HG02884 (cell line): Measurements from ENCODE around the gene HACD3.

Experiments used
- ATAC-seq: cut with Tn5 transposase; IDR thresholded peaks from one replicate; pipeline ENCODE4 v1.9.1; 2021; ENCODE audit warnings: mild to moderate bottlenecking, moderate library complexity; ENCODE audit not compliant: unreplicated experiment

HACD3 gene, protein sequence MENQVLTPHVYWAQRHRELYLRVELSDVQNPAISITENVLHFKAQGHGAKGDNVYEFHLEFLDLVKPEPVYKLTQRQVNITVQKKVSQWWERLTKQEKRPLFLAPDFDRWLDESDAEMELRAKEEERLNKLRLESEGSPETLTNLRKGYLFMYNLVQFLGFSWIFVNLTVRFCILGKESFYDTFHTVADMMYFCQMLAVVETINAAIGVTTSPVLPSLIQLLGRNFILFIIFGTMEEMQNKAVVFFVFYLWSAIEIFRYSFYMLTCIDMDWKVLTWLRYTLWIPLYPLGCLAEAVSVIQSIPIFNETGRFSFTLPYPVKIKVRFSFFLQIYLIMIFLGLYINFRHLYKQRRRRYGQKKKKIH

DNA sequence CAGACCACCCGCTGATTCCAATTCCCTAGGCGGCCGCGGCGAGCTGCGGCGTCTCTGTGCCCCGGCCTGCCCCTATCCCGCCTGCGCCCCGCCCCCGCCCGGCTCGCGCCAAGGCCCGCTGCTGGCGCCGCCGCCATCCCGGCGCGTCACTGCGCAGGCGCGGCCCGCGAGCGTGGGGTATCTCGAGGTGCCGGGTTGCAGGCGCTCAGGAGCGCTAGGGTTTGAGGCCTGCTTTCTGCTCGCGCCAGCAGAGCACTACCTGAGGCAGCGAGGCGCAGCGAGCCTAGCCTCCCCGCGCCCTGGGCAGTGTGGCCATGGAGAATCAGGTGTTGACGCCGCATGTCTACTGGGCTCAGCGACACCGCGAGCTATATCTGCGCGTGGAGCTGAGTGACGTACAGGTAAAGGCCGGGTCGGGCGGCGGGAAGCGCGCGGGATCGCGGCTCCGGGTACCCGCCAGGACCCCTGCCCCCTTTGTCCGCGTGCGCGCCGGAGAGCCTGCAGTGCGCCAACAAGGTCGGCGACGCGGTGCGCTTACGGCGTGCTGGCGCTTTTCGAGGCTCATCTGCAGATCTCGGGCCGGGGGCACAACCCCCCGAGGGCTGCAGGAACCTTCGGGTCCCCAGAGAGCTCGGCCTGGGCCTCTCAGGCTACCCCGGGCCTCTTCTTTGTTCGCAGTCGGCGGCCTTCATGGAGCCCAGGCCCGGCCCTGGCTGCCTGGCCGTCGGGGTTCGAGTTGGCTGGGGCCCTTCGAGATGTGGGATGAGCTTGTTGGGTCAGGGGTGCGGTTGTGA, at the start of gene HACD3:
TSS of gene HACD3 (plus strand) at position 146 of the 794 bp plus-strand sequence. CDS start at position 315, 169 bp downstream.
- peak; percentile 62 for ATAC-seq

DNA sequence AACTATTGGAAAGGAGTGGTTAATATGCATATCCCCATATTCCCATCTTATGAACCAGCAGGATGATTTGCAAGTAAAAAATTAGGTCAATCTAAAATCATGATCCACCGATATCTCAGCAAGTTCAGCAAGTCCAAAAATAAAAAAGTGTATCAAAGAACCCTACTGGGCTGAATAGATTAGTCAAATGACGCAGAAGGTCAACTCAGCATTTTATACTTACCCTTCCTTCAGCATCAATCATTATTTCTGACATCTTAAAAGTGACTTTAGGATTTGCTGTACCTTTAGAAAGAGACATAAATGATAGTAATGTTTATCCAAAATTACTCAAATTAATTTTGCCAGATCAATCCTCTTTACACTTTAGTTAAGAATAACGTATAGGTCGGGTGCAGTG, 45.4 kb upstream of the HACD3 start:
- no peak for ATAC-seq

DNA sequence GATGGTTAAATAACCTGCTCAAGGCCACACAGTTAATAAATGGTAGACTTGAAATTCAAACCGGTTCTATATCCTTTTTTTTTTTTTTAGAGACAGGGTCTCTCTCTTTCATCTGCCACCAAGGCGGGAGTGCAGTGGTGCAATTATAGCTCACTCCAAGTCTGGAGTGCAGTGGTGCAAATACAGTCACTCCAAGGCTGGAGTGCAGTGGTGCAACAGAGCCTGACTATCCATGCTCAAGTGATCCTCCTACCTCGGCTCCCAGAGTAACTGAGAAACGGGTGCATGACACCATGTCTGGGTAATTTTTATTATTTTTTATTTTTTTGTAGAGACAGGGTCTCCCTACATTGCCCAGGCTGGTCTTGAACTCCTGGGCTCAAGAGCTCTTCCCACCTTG, 36.2 kb upstream of the HACD3 start:
- ATAC-seq = no peak

DNA sequence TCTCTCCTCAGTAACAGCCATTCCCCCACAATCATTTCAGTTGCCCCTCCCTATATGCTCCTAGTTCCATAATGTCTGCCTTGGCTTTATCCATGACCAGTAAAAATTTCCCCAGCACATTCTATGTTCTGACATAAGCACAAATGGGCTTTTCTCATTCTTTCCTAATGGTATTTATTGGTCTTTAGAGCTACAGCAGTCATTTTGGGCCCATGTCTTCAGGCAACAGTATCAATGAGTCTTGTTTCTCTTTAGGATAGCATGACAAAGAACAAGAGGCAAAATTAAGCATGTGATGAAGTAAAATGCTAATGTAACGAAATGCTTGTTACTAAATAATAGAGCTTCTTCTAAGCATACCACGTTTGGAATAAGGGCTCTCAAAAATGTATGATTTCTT, 20.9 kb upstream of the HACD3 start:
- ATAC-seq = no peak

DNA sequence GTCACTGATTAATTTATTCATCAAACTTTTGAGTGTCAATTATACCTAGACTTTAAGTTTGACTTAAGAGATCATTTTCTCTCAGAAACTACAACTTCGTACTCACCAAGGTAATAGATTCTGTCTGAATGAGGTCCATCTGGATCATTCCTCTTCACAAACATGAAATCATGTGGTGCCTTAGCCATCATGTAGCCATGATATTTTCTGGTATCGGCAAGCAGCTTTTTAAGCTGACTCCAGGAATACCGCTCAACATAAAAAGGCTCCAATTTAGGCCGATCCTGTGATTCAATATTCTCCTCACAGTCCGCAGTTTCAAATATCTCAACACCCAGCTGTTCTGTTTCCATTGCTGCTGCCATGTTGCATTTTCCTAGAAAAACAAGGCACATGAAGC, 18.1 kb upstream of the HACD3 start:
- ATAC-seq = no peak

DNA sequence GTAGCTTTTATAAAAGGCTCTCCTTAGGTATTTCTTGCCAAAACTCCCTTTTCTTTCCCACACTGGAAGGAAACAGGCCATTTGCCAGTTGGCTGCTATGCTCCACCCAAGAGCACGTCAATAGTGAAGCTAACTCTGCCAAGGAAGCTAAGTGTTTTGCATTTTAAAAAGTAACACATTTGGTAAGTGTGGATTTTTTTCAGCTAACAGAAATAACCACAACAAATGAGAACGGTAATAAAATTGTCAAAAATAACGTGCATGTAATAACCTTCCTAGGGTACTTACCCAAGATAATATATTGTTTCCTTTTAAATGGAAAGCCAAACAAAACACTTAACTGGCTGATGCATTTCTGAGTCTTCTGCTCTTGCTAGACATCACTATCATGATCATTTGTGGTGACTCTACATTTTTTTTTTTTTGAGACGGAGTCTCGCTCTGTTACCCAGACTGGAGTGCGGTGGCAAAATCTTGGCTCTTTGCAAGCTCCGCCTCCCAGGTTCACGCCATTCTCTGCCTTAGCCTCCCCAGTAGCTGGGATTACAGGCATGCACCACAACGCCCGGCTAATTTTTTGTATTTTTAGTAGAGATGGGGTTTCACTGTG, 17.4 kb upstream of the HACD3 start:
- no peak for ATAC-seq

DNA sequence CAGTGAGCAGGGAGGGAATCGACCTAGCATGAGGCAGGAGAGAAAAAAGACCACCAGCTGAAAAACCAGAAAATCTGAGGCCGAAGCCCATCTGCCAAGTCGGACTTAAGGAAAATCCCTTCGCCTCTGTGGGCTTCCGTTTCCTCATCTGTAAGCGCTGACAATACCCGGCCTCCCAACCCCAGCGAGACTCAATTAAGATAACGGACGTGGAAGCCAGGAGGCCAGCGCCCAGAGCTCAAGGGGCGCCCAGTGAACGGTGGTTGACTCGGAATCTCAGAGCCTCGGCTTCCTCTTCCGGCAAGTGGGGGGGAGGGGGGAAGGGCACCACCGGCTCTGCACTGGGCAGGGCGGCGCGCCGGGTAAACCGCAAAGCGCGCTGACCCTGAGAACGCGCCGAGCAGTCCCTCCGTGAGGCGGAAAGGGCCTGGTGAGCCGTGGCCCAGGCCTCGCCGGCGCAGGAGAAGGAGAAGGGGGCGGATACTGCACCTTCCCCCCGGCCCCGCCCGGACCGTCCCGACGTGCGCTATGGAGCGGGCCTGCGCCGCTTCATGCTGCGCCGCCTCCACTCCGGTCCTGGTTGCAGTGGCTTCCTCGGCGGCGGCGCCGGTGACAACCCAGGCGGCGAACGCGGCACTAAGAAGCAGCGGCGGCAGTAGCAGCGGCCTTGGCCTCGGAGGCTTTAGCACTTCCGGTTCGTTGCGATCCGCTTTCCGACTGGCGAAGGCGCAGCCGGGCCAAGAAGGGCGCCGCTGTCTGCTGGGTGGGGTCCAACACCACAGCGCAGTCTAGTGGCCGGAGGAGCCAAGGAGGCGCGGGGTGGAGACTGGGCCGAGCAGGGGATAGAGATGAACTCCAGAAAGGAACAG, 13.0 kb upstream of the HACD3 start, which contains the start of gene DPP8:
TSS of gene DPP8 (minus strand) at position 693 of the 869 bp plus-strand sequence. CDS start 5,136 bp downstream, outside the sequence.
- ATAC-seq = peak; percentile 81

DNA sequence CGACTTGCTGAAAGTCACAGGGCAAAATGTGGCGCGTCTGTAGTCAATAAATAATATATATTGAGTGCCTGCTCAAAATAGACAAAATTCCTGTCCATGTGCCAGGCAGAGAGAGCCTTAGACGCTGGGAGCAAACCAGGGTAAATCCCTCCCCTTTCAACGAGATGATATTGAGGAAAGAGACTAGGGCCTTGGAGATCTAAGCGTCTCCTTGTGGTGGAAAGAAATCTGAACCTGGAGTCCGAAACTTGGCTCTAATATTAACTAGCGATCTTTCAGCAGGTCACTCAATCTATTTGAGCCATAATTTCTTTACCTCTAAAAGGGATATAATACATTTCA, 12.4 kb upstream of the HACD3 start:
- no peak for ATAC-seq

DNA sequence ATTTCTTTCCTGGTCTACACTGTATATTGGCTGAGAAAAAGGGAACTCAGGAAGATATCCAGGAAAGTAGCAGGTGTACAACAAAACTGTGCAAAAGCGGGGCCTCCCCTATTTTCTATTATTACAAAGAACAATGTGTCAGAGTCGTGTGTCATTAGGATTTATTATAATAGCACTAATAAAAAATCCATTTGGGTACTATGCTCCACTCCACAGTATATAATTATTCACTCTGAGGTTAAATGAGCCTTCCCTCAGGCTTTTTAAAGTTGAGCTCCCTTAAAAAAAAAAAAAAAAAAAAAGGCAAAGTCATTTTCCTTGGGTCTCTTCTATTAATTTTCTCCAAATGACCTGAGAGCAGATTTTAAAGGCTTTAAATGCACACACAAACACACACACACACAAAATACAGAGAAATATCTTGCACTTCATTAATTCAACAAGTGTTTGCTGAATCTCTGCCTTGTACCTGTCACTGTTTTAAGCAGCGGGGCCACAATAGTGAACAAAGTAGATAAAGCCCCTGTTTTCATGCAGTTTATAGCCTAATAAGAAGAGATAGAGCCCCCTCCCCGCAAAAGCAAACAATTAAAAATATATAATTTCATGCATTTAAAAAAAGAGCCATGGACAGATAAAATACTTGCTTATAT, 11.5 kb upstream of the HACD3 start:
- ATAC-seq = no peak

DNA sequence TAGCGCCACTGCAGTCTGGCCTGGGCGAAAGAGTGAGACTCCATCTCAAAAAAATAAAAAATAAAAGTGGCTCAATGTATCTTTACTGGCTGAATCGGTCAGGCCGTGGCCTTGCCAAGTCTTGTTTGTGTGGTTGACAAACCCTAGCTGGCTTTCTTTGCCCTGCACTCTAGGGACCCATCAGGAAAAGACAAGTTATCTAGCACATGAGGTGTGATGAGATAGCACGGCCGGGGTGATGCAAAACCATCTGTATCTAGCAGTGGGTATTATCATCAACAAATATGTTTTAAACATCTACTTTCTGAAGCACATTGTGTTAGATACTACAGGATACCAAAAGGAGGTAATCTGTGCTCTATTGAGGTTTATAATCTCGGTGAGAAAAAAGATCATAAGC, 8.9 kb upstream of the HACD3 start:
- ATAC-seq = no peak

DNA sequence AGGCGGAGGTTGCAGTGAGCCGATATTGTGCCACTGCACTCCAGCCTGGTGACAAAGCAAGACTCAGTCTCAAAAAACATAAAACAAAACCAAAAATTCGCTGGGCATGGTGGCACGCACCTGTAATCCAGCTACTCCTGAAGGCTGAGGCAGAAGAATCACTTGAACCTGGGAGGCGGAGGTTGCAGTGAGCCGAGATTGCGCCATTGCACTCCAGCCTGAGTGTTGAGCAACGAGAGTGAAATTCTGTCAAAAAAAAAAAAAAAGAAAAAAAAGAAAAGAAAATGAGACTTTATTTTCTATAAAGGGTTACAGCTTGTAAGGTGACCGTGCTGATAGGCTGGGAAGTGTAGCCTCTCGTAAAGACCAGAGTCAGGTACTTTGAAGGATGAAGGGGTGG, 6.0 kb upstream of the HACD3 start:
- ATAC-seq = no peak

DNA sequence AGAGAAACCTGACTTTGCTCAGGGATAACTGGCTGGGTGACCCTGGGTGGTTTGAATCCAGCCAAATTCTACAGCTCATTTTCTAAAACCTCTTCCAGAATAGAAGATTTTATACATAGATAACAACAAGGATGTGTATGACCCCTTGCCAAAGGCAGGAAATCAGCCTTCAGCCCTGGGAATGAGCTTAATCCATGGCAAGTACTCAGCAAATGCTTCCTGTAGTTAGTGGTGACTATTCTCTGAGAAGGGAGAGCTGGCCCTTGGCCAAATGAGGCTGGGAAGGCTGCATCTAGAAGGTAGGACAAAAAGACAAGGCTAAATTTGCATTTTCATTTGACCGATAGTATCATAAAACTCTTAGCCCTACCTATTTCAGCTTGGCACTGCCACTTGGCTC, 4.6 kb upstream of the HACD3 start:
- no peak for ATAC-seq

DNA sequence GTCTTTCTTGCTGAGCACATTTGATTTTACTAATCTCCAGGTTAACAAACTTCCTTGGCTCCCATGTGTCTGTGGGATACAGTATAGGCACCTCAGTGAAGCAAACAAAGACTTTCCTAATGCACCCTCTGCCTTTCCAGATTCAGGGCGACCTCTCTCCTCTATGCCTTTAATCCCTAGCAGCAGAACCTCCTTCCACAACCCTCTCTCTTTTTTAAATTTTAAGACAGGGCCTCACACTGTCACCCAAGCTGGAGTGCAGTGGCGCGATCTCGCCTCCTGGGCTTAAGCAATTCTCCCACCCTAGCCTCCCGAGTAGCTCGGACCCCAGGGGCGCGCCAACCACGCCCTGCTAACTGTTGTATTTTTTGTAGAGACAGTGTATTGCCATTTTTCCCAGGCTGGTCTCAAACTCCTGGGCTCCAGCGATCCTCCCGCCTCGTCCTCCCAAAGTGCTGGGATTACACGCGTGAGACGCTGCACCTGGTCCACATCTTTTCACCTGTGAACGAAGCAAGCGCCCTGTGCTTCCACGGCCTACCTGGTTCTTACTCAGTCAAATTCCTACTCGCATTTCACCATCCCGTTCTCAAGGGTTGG, 1.7 kb upstream of the HACD3 start:
- no peak for ATAC-seq

DNA sequence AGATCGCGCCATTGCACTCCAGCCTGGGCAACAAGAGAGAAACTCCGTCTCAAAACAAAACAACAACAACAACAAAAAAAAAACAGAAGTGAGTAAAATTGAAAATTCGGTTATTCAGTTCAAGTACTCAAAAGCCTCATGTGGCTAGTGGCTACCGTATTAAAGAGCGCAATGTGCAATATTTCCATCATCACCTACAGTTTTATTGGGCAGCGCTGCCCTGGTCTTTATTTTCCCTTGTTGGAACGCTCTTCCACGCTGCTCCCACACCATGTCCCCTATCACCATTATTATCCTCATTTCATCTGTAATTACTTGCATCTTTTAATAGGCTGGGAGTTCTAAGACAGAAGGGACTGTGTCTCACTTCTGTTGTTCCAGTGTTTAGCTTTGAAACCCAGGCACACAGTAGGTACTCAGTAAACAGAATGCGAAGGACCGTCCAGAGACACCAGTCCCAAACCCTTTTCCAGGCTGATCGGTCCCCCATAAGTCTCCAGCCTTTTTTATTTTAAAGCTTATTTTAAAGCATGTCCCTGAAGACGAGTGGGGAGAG, 423 bp upstream of the HACD3 start:
- ATAC-seq = peak; percentile 3

DNA sequence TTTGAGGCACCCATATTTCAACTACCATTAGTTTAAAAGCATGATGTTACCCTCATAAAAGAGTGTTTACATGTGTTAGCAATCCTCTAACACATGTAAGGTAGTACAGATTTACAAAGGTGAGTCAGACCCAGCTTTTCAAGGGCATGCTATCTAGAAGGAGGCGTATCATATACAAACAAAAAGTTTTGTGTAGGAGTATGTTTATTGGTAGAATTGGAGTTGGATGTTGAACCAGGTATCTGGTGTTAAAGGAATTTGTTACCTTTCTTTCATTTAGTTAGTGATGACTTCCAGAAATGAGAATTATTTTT, 2.4 kb downstream of the HACD3 start:
- no peak for ATAC-seq

DNA sequence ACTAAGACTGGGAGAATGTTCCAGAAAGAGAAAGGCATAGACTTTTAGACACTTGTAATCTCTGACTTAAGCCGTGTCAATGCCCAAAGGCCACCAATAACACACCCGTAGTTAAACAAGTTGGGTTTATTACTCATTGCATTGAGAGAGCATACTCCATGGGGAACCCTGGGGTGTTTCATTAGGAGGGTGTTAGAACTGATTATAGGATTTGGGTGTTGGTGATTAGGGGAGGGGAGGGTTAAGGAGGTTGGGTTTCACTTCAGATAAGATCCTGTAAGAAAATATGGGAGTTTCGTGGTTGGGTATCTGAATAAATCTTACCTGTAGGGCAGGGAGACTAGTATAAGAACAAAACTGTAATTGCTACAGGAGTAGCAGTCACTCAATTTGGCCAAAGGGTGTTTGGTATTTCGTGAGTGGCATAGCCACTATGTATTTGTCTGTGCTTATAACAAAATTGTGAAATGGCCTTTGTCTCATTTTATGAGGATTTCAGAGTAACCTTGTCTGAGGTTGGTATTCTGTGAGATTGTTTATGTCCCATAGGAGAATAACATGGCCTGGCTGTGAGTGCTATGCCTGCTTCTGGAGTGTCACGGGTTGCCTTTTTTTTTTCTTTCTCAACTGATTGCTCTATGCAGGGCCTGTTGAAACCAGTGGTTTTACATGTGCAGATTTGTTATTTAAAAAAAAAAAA, 2.9 kb downstream of the HACD3 start:
- ATAC-seq = no peak

DNA sequence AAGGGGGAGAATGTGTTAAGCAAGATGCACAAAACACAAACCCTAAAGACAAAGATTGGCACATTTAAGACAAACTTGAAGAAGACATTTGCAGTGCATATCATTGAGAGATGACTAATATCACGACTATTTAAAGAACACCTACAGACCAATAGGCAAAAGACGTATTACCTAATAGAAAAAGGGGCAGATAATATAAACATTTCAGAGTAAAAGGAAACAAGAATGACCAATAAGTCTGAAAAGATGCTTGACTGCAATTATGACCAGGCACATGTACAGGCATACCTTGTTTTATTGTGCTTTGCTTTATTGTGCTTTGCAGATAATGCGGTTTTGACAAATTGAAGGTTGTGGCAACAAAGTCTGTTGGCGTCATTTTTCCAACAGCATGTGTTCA, 4.9 kb downstream of the HACD3 start:
- no peak for ATAC-seq

DNA sequence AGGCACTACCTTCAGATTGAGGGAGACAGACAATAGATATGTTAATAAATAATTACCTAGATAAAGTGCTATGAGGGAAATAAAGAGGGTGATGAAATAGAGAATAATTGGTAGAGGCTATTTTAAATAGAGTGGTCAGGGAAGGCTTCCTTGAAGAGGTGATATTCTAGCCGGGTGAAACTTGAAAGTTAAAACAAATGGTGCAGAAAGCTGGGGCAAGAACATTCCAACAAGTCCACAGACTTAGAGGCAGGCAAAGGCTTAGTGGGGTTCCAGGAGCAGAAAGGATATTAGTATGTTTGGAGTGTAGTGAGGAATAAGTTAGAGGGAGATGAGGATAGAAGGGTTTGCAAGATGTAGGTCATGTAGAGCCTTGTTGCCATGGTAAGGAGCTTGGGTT, 10.1 kb downstream of the HACD3 start:
- ATAC-seq = no peak

DNA sequence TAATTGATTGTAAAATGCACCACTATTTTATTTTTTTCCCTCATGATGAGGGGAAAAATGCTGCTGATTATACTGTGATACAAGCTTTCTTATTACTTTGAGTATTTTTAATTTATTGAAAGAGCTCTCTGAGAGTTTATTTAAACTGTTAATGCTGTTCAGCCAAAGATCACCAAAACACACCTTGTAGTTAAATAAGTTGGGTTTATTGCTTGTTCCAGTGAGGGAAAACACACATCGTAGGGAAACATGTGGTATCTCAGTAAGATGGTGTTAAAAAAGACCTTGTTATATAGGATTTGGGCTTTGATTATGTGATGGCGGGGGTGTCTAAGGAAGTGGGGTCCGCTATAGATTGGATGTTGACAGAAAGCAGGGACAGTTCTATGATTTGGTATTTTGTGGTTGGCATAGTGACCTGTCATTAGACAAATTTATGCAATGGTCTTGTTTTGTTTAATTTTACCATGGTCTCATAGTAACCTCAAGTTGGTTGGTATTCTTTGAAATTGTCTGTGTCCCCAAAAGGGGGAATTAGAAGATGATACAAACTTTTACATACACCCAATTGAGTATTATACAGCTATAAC, 11.1 kb downstream of the HACD3 start:
- no peak for ATAC-seq
